ENCODE measurements around the gene PRKCH.

The PRKCH gene

DNA sequence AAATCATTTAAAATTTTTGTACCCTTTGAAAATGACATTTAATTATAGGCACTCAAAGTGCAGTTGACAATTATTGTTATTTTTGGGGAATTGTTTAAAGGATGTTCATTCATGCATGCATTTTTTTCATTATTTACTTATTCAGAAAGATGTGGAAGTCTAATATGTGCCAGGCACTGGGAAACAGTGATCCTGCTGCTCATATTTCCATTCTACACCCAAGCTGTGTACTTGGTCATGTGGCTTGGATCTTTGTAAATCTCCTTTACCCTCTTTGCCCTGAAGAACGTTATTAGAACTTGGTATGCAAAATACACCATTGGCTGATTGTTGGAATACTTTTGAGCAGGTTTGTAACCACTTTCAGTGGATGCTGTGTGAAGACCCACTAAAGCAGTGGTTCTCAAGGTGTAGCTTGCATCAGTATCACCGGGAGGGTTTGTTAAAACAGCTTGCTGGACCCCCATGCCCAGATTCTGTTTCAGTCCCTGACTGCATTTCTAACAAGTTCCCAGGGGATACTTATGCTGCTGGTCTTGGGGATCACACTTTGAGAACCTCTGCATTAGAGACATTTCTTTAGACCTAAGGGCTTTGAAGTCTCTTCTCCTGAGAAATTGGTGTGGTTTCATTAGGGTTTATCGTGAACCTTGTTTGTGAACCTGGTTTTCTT lies 47.5 kb downstream of the PRKCH start:
- DNase-seq, result no peak

DNA sequence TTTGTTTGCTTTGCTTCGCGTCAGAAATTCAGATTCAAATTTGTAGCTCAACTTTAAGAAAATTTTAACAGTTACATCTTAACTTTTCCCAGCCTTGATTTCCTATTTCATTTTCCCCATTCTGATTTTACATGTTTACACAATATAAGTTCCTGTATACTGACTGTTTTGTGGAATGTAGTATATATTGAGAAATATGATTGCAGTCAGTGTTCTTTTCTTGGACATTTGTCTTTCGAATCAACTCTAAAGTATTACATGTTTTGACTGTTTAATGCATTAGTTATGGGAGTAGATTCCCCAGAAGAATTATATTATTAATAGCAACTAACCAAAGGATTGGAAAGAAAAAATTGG lies 48.1 kb downstream of the PRKCH start:
- no peak for DNase-seq

DNA sequence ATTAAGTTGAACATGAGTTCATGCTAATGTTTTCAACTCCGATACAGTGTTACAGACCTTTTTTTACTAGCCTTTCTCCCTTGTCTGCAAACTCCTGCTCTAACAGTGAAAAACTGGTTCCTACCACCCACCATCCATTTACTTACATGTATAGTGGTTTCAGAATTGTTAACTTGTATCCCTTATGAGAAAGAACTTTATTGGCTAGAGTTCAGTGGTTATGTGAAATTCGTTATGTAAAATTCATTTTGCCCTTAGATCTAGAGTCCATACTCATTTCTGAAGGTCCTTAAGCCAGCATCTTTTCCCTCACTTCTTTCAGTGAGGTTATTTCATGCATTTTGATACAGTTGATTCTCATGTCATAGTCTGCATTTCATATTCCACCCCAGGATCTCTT lies 51.0 kb downstream of the PRKCH start:
- DNase-seq, result no peak

- DNase-seq, result no peak
These were observed 51.6 kb downstream of the PRKCH start for GRCh38 chr14:61372842-61373555.

- DNase-seq, result no peak
These were observed 52.9 kb downstream of the PRKCH start for GRCh38 chr14:61374284-61374683.

- no peak for DNase-seq
These were observed 53.8 kb downstream of the PRKCH start for GRCh38 chr14:61375218-61375617.

- no peak for DNase-seq
These were observed 54.9 kb downstream of the PRKCH start for GRCh38 chr14:61376314-61376713.

DNA sequence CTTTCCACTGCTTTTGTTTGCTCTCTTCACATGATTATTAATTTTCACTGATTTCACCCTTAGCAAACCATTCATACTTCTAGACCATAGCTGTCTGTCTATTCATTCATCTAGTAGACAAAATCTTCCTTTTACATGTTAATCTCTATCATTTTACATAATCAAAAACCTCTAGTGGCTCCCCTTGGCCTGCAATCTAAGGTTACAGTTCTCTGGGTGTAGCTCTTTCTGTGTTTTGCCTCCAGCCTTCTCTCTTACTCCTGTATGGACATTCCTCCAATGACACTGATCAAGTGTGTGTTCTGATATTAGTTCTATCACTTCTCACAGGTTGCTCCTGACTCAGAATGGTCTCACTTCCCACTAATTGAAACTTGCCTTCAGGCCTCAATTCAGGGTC lies 56.4 kb downstream of the PRKCH start:
- DNase-seq, result no peak

- DNase-seq, result no peak
These were observed 58.3 kb downstream of the PRKCH start for GRCh38 chr14:61379639-61380184.

DNA sequence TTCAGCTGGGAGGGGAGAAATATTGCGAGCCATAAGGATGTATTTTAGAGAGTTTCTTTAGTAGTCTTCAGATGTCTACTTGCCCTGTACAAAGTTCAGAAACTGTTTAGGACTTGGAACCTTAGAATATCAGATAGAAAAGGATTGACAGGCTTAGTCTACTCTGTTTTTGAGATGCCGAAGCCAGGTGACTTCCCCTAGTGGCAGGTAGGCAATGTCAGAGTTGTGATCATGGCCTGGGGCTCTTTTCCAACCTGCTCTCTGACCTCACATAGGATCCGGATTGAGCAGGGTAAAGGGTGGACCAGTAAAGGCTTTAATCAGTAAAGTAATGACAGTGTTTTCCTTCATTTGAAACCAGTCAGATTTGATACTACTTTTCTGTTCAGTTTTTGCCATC lies 59.6 kb downstream of the PRKCH start:
- no peak for DNase-seq

DNA sequence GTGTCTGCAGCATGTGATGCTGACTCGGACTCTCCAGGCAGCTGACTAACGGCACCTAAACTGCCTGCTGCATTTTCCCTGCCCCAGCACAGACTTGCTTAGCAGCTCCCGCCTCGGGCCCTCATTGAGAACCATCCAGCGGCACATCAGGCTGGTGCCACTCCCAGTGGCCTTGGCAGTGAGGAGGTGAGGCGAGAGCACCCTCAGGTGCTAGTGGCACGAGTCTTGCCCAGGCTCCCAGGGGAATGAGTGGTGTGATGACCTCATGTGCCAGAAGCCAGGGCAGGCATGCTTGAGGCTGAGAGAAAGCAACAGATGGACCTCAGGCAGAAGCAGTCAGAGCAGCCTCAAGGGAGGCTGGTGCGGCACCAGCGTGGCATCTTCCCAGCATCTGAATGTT lies 60.2 kb downstream of the PRKCH start:
- no peak for DNase-seq

- no peak for DNase-seq
These were observed 61.5 kb downstream of the PRKCH start for GRCh38 chr14:61382842-61383241.

DNA sequence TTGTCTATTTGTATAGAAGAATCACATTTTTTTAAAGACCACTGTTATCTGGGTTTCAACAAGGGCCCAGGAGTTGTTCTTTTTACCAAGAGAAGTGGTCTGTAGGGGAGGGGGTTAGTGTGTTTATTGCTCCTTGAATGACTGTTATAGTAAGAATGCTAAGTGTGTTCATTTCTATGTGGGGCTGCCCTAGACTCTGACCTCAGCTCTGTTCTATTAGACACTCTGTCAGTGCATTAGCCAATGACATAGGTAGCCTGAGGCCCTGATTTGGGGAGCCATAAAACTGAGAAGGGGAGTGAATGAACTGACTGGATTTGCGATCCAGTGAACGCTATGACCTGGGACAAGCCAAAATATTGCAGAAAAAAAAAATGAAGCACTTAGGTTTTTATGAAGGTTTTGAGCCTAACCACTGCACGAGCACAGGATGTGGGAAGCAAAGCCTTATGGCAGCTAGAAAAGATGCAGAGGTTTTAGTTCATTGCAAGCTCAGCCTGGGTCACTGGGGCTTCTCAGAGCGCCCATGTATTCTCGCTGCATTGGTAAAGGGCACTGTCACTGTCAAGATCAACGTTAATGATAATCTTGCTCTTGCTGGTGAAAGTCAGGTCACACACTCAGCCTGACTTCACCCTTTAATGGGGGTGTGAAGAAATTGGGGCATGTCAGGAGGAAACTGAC lies 63.8 kb downstream of the PRKCH start:
- DNase-seq, result no peak

DNA sequence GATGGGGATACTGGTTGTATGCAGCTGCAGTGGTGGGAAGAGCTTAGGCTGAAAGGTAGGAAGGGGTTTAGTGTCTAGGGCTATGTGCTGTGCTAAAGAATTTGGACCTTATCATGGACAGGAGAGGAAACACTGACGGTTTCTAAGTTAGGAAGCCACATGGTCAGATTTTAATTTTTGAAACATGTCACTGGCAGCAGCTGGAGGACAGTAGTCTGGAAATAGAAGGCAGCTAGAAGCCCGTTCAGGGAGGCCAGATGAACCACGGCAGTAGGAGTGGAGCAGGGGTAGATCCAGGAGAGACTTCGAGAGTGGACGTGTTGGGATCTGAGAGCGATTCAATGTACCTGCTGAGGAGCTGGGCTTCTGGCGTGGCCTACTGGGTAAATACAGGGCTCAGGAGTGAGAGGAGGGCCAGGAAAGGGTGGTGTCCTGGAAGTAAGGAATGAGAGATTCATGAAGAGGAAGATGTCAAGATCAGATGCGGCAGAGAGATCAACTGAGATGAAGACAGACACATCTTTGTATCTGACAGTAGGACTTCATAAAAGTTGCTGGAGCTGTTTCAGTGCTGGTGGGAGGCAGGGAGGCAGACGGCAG lies 64.9 kb downstream of the PRKCH start:
- DNase-seq, result no peak

GRCh38 chr14:61387076-61387475 lies 65.7 kb downstream of the PRKCH start:
- no peak for DNase-seq

- DNase-seq, result peak; percentile 58
These were observed 67.0 kb downstream of the PRKCH start for GRCh38 chr14:61388173-61388975.

GRCh38 chr14:61388976-61389576 lies 67.7 kb downstream of the PRKCH start:
- DNase-seq, result peak; percentile 17

DNA sequence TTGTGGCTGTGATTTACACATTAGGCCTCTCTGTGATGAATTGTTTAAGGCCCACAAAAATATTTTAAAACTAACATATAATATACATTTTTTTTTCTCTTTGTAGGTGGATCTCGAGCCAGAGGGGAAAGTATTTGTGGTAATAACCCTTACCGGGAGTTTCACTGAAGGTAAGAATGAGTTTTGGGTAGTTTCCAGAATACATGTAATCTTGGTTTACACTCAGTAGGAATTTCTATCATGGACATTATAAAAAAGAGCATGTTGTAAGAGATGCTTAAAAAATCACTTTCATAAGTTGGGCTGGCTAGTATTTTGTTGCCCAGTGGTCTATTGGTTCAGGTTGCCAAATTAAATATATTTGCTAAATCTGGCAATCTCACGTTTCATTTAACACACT lies 69.7 kb downstream of the PRKCH start:
- DNase-seq, result no peak

- no peak for DNase-seq
These were observed 70.9 kb downstream of the PRKCH start for GRCh38 chr14:61392297-61392696.

DNA sequence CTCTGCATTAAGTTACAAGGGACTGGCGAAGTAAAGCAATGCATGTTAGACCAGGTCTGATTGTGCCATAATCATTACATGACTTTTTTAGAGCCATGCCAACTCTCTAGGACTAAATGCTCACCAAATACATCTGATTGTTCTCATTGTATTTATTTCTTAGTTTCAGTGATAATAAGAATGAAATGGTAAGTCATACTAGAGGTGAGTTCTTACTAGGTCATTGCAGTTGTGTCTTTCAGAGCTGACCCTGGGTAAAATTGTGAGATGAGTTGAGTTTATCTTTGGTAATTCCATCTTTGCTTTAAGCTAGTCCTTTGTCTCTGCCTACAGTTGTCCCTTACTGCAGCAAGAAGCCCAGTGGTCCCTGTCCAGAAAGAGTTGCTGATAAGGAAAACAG lies 73.2 kb downstream of the PRKCH start:
- no peak for DNase-seq

DNA sequence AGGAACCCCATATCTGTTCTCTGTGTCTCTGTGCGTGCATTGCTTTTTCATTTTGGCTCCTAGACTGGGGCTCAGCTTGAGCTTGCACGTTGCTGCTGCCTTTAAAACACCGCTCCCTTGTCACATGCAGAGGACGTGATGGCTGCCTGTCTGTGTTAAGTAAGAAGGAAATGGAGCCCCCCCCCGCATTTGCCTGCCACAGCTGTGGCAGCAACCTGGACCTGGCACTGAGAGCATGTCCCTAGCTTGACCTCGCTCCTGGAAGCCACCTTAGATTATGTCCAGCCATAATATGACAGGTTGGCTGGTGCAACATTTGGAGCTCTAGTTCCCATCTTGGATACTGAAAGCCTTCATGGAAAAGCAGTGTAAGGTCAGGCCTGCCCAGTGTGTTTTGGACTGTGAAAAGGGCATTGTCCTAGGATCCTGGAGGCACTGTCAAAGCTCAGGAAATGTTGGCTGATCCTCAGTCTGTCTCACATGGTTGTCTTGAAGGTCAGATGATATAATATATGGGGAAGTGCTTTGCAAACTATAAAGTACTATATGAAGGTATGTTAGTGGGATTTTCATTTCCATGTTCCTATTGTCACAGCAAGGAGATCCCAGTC lies 73.8 kb downstream of the PRKCH start:
- no peak for DNase-seq

DNA sequence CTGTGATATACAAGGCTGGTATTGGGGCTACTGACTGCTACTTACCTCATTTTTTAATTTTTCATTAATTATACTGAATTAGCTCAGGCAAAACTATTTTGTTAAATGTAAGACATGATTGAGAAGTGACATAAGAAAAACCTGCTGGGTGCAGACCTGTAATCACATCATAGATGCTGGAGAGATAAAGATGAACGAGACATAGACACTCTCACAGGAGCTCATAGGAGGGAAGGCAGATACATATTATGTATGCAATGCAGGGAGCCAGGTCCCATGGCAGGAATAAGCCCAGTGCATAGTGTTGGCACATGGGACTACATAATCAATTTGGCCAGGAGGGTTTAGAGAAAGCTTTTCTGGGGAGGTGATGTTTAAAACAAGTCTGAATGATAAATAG lies 74.9 kb downstream of the PRKCH start:
- no peak for DNase-seq

All from fibroblast of upper back skin (primary cell).